ENCODE data around the gene CTTNBP2NL. TPM values are rescaled to one million over a fixed set of nuclear protein-coding genes. Genes with fewer than 3 reads are reported as not detected.

The CTTNBP2NL gene
- total and polyA plus RNA-seq, 2 of the 4 experiments (the other 2 are of a cell fraction): 12.4 to 22.0 TPM

- Histone ChIP-seq H3K4me3 (ENCODE audit: insufficient read depth, low read depth, low read length) (no peak overlapping the region), H3K56ac (ENCODE audit: extremely low read depth, insufficient read depth, low read length) (no peak overlapping the region), H4K20me1 (ENCODE audit: insufficient read depth, low read length) (peaks cover 11% of the 10 kb centered on the region), H3K4ac (ENCODE audit: low read depth, low read length) (no peak overlapping the region), H3K23ac (ENCODE audit: low read depth, low read length) (no peak overlapping the region), H4K91ac (ENCODE audit: insufficient read depth, low read depth, low read length) (no peak overlapping the region), H2AFZ (replicated peaks; ENCODE audit: low read length, poor library complexity) (no peak overlapping the region), H3K9me1 (ENCODE audit: insufficient read depth, low read length) (peaks cover 16% of the 10 kb centered on the region), H2BK15ac (ENCODE audit: low read depth, low read length) (no peak overlapping the region), H3K79me1 (ENCODE audit: low read depth in 1 of 2, low read length in 2 of 2) (no peaks in the 10 kb centered on the region), H2AK5ac (ENCODE audit: low read depth, low read length) (no peak overlapping the region), H3K9ac (ENCODE audit: low read depth, low read length) (no peak overlapping the region), H2BK120ac (ENCODE audit: low read depth, low read length) (no peak overlapping the region), H3K4me1 (ENCODE audit: control insufficient read depth, insufficient read depth, low read length) (peaks cover 25% of the 10 kb centered on the region), H3K9me3 (ENCODE audit: control insufficient read depth, insufficient read depth, low read length) (peaks cover 4% of the 10 kb centered on the region; the same call in 1 of the 2 replicates), H3K18ac (ENCODE audit: low read depth, low read length) (no peak overlapping the region), H4K5ac (ENCODE audit: low read depth, low read length) (no peak overlapping the region), H4K8ac (ENCODE audit: low read depth in 2 of 2, low read length in 2 of 2) (no peak overlapping the region), H2AK9ac (replicated peaks; ENCODE audit: low read depth, low read length, poor library complexity) (no peak overlapping the region), H2BK20ac (ENCODE audit: low read depth, low read length) (no peak overlapping the region), H3K4me2 (ENCODE audit: low read depth, low read length) (no peak overlapping the region), H2BK5ac (ENCODE audit: low read depth, low read length, poor library complexity, severe bottlenecking) (no peak overlapping the region), H3K27me3 (ENCODE audit: control insufficient read depth, insufficient read depth, low read length) (peaks cover 37% of the 10 kb centered on the region), H3K14ac (replicated peaks; ENCODE audit: low read depth, low read length) (no peak overlapping the region), H3K27ac (ENCODE audit: insufficient read depth, low read length) (no peak overlapping the region), H3K36me3 (ENCODE audit: control insufficient read depth, insufficient read depth, low read length) (no peaks in the 10 kb centered on the region)
- ChIA-PET CTCF (no interaction called here), POLR2A (ENCODE audit: unreplicated experiment) (no interaction called here)
- dilution Hi-C loops (cut with HindIII; ENCODE audit: low sequenced_read_pairs, unreplicated experiment) (no loop called here), intact Hi-C loops (cut with micrococcal nuclease) (no loop called here), in situ Hi-C loops (cut with MboI; ENCODE audit: low sequenced_read_pairs) (no loop called here)
- TF ChIP-seq NFE2L2 (IDR thresholded peaks at IDR 0.05; ENCODE audit: low read depth, low read length) (no peak), POLR2A (IDR thresholded peaks at IDR 0.05; ENCODE audit: low read depth, low read length) (no peak), SMC3 (IDR thresholded peaks at IDR 0.05; ENCODE audit: low read depth, low read length) (no peak), MAFK (IDR thresholded peaks at IDR 0.05; ENCODE audit: low read depth, low read length) (no peak)
- BruUV-seq (replicated peaks): no TSS peak
- DNase-seq (no peak), ATAC-seq (ENCODE audit: low read depth) (no peak)
- WGBS, 2 experiments (ENCODE audit: extremely low coverage in 2 of 2, insufficient read length in 1 of 2): no CpG with 5 or more reads among the region's 7 CpGs
Measured at GRCh38 chr1:112510340-112510739, 114.3 kb downstream of the CTTNBP2NL start.

Small RNAs within 50 kb of the gene (microRNA-seq; reads per million reads assigned to microRNA genes)
- gene MIR4256 (ENCODE audit: unreplicated experiment) (not detected), gene RF01210 (ENCODE audit: insufficient read depth, insufficient read length) (not detected)

Small RNAs within 50 kb of the gene (small RNA-seq; reads per million reads assigned to genes)
- 0 reads per million in 5 experiments for gene RF01210

Other genes with a start within 250 kb of the CTTNBP2NL start
- 0.54 and 0.56 TPM in 2 replicates for gene WNT2B, start 112.8 kb downstream of the CTTNBP2NL start, total RNA-seq (2012; rRNA removed)
- gene WNT2B, start 112.8 kb downstream of the CTTNBP2NL start, polyA plus RNA-seq (2012; rRNA removed): 0.50 TPM in 2 replicates
- gene ST7L, start 222.9 kb downstream of the CTTNBP2NL start, total RNA-seq (2012; rRNA removed): 14.7 and 16.9 TPM in 2 replicates
- 7.7 TPM in 2 replicates for gene ST7L, start 222.9 kb downstream of the CTTNBP2NL start, polyA plus RNA-seq (2012; rRNA removed)
- 262 and 440 TPM in 2 replicates for gene CAPZA1, start 223.6 kb downstream of the CTTNBP2NL start, total RNA-seq (2012; rRNA removed)
- gene CAPZA1, start 223.6 kb downstream of the CTTNBP2NL start, polyA plus RNA-seq (2012; rRNA removed): 98.5 and 108 TPM in 2 replicates